ENCODE results near the gene PACSIN2. TPM values are rescaled to one million over a fixed set of nuclear protein-coding genes. Genes with fewer than 3 reads are reported as not detected.

PACSIN2 gene
- total RNA-seq, 3 donors from 2014 or later, result 132 to 184 (median 152) TPM

DNA sequence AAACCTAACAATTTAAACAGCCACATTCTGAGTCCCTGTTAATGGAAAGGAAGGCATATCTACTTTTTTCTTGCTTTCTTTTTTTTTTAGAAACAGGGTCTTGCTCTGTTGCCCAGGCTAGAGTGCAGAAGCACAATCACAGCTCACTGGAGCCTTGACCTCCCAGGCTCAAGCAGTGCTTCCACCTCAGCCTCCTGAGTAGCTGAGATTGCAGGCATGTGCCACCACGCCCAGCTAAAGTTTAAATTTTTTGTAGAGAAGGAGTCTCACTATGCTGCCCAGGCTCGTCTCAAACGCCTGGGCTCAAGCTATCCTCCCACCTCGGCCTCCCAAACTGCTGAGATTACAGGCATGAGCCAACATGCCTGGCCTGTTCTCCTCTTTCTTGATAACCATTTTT is 183.2 kb downstream of the PACSIN2 start:
- intact Hi-C loops (cut with DNase I, micrococcal nuclease), result no loop called here
- TF ChIP-seq, protein P1, sequence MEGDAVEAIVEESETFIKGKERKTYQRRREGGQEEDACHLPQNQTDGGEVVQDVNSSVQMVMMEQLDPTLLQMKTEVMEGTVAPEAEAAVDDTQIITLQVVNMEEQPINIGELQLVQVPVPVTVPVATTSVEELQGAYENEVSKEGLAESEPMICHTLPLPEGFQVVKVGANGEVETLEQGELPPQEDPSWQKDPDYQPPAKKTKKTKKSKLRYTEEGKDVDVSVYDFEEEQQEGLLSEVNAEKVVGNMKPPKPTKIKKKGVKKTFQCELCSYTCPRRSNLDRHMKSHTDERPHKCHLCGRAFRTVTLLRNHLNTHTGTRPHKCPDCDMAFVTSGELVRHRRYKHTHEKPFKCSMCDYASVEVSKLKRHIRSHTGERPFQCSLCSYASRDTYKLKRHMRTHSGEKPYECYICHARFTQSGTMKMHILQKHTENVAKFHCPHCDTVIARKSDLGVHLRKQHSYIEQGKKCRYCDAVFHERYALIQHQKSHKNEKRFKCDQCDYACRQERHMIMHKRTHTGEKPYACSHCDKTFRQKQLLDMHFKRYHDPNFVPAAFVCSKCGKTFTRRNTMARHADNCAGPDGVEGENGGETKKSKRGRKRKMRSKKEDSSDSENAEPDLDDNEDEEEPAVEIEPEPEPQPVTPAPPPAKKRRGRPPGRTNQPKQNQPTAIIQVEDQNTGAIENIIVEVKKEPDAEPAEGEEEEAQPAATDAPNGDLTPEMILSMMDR (IDR thresholded peaks at IDR 0.05), result no peak
- Histone ChIP-seq H3K4me1 (ENCODE audit: low read depth) (no peaks in the 10 kb centered on the region), H3K9me3 (no peaks in the 10 kb centered on the region), H3K4me3 (no peak overlapping the region), H3K36me3 (ENCODE audit: low read depth) (no peaks in the 10 kb centered on the region)
- ATAC-seq (no peak), DNase-seq (no peak)

DNA sequence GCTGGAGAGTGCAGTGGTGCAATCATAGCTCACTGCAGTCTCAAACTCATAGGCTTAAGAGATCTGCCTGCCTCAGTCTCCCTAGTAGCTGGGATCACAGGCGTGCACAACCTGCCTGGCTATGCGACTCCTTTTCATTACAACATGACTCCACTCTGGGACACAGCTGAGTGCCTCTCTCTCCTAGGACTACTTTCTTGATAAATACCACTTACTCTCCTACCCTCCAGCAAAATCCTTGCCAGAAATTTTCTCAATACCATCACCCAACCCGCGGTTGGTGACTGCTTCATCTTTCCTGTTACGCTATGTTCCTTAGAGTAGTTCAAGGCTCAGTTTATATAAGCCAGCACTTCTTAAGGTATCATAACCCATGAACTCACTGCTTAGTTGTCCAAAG is 184.8 kb downstream of the PACSIN2 start:
- no peaks in the 10 kb centered on the region for H3K36me3 ChIP-seq (ENCODE audit: low read depth)
- no peak overlapping the region for H3K4me3 ChIP-seq
- ATAC-seq (no peak), DNase-seq (no peak)
- no peaks in the 10 kb centered on the region for H3K4me1 ChIP-seq (ENCODE audit: low read depth)
- TF ChIP-seq, protein P1 (IDR thresholded peaks at IDR 0.05), result no peak
- H3K9me3 ChIP-seq, result no peaks in the 10 kb centered on the region
- intact Hi-C loops (cut with DNase I, micrococcal nuclease), result no loop called here

DNA sequence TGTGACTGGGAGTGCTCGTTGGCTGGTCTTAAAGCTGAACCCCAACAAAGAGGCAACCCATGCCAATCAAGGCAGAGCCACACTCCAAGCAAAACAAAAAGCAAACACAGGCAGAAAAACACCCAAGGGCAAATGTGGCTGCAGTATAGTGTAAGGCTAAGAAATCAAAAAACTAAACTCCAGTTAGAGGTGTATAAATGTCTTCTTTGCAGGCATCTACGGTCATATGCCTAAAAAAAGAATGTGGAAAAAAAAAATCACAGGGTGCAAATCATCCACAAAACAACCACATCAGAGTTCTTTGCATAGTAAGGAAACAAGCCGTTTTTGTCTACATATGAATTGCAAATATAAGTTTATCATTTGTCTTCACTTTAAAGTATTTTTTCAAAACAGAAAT is 185.6 kb downstream of the PACSIN2 start:
- DNase-seq (no peak), ATAC-seq (no peak)
- H3K4me1 ChIP-seq (ENCODE audit: low read depth), result no peaks in the 10 kb centered on the region
- H3K36me3 ChIP-seq (ENCODE audit: low read depth), result no peaks in the 10 kb centered on the region
- no peaks in the 10 kb centered on the region for H3K9me3 ChIP-seq
- TF ChIP-seq, protein P1 (IDR thresholded peaks at IDR 0.05), result no peak
- intact Hi-C loops (cut with DNase I, micrococcal nuclease), result no loop called here
- no peak overlapping the region for H3K4me3 ChIP-seq

DNA sequence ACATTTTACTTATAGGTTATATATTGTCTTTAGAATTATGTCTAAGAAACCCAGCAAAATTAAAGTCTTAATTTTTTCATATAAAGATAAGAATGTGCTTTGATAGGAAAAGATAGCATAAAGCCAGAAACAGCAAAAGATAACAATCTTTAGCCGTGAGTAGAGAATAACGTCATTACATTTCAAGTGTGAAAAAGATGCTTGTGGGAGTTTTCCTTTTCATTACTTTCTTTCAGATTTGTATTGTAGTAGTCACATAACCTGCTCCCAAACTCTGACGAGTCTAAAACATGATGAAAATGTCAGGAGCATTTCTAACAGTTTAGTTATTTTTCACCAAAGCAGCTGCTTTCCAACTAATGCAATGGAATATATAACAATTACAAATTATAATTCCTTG is 189.2 kb downstream of the PACSIN2 start:
- no peaks in the 10 kb centered on the region for H3K36me3 ChIP-seq (ENCODE audit: low read depth)
- DNase-seq (no peak), ATAC-seq (no peak)
- intact Hi-C loops (cut with DNase I, micrococcal nuclease), result no loop called here
- no peaks in the 10 kb centered on the region for H3K9me3 ChIP-seq
- H3K4me3 ChIP-seq, result no peak overlapping the region
- TF ChIP-seq, protein P1 (IDR thresholded peaks at IDR 0.05), result no peak
- no peaks in the 10 kb centered on the region for H3K4me1 ChIP-seq (ENCODE audit: low read depth)

DNA sequence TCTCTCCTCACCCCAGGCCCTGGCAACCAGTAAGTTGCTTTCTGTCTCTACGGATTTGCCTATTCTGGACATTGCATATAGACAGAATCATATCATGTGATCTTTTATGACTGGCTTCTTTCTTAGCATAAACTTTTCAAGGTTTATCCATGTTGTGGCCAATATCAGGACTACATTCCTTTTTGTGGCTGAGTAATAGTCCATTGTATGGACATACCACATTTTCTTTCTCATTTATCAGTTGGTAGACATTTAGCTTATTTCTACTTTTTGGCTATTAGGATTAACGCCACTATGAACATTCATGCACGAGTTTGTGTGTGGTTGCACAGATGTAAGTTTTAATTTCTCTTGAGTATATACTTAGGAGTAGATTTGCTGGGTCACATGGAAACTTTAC is 193.6 kb downstream of the PACSIN2 start:
- TF ChIP-seq, protein P1 (IDR thresholded peaks at IDR 0.05), result no peak
- ATAC-seq (no peak), DNase-seq (no peak)
- intact Hi-C loops (cut with DNase I, micrococcal nuclease), result no loop called here
- Histone ChIP-seq H3K36me3 (ENCODE audit: low read depth) (no peaks in the 10 kb centered on the region), H3K4me3 (no peak overlapping the region), H3K9me3 (no peaks in the 10 kb centered on the region), H3K4me1 (ENCODE audit: low read depth) (no peaks in the 10 kb centered on the region)

All from mucosa of descending colon (tissue), 3 donors.